NCI-H345 treated with DMSO at 0.1 percent for 48 hours (cell line): ENCODE measurements around the gene OR4D10.
A peak's percentile ranks its signal among the peaks of the same experiment; 100 is the strongest.
"Not testable (repeated sequence)": the region's sequence is repeated elsewhere in the genome, so short reads cannot be mapped to it uniquely, and the experiment has no call there.

Experiments
- DNase-seq: peaks from one replicate; lab custom pipeline; 2025; ENCODE audit not compliant: unreplicated experiment; lab: John Stamatoyannopoulos, UW

OR4D10 gene

DNA sequence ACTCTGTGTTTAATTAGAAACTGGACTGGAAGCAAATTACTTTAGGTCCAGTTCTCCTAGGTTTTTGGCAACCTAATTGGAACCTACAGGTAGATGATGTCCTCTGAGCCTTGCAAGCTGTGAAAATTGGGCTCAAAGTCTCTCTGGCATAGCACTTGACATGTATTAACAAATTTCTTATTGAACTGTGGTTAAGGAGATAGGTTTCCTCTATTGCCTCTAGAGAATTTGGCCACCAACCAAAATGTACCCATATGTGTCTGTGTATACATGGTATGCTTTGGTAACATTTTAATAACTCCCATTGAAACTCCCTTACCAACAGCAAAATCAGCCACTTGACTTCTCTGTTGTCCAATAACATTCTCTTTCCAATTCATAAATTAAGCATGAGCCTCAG lies at the start of gene OR4D10:
Gene OR4D10 (plus strand): TSS at position 301 of the 400 bp plus-strand sequence. CDS start 4,115 bp downstream, outside the sequence.
- DNase-seq, result no peak

DNA sequence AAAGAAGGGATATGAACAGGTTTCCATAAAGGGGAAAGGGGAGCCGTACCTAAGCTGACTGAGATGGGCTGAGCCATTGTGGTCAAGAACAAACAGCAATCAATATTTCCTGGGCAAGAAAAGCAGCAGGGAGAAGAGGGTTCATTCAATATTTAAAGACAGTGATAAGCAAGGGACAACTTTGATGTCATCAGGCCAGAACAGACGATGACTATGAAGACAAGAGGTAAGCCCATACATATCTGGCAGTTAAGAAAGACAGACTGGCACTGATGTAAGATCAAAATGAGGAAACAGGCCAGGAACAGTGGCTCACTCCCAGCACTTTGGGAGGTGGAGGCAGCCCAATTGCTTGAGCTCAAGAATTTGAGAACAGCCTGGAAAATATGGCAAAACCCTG lies 49.3 kb upstream of the OR4D10 start:
- DNase-seq, result no peak

DNA sequence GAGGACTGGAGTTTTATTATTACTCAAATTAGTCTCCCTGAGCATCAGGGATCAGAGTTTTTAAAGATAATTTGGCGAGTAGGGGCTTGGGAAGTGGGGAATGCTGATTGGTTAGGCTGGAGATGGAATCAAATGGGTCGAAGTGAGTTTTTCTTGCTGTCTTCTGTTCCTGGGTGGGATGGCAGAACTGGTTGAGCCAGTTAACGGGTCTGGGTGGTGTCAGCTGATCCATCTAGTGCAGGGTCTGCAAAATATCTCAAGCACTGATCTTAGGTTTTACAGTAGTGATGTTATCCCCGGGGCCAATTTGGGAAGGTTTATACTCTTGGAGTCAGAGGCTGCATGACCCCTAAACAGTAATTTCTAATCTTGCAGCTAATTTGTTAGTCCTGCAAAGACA lies 48.0 kb upstream of the OR4D10 start:
- no peak for DNase-seq

DNA sequence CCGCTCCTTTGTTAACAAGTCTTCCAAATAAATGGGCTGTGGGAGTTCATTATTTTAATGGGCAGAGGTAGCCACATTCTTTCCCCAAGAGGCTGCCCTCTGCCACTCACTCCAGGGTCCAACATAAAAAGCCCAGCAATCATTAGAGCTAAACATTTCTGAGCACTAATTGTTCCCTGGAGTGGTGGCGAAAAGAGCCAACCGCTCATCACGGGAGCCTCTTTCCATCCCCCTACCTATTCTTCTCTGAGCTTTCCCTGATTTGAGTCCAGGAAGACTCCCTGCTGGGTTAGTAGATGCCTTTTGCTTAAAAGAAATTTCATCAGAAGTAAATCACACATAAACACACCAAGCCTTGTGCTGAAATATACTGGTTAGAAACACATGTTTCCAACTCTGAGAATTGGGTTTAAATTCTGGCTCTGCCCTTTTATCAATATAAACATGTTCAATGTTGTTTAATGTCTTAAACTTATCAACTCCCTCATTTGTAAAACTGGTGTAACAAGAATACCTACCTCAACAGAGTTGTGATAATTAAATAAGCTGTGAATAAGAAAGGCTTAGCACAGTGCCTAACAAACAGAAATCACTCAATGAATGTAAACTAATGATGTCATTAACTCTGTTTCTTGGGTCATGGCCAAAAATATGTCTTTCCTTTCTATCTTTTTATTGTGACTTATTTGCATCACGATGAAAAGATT lies 46.6 kb upstream of the OR4D10 start, which contains the start of gene OR5A2:
Gene OR5A2 (minus strand): TSS at position 53 of the 707 bp plus-strand sequence. CDS start 3,460 bp downstream, outside the sequence.
- no peak for DNase-seq

DNA sequence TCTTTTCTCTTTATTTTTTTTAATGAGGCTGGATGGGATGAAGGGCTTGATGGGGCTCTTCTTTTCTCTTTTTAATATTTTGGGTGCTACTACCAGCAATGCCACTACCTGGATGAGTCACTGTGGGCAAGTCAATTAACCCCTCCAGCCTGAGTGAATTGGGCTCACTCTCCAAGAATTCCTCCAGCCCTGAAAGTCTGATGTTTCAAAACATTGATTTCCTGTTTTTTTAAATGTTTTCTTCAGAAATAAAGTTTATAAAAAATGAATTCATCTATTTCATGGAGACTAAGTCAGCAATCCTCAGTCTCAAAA lies 46.1 kb upstream of the OR4D10 start:
- no peak for DNase-seq

DNA sequence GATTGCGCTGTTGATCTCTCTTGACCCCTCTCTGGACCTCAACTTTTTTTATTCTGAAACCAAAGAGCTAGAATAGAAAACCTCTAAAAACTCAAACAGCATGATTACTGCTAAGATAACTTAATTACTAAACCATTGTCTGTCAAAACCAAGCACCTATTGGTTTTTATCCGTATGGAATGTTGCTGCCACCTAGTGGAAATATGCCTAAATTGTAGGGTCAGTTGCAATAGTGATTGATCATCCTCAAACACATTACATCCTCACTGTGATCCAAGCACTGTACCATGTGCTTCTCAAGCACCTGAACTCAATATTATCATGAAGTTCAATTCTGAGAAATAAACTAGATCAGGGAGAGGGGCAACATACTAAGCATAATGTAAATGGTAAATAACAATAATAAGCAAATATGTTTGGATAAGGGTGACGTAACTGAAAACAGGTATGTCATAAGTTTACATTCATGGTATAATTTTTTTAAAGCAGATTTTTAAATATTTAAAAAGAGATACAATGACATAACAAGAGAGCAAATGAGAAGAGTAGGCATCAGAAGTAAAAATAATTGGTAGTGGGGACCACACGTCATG lies 43.1 kb upstream of the OR4D10 start:
- DNase-seq, result peak; percentile 39

DNA sequence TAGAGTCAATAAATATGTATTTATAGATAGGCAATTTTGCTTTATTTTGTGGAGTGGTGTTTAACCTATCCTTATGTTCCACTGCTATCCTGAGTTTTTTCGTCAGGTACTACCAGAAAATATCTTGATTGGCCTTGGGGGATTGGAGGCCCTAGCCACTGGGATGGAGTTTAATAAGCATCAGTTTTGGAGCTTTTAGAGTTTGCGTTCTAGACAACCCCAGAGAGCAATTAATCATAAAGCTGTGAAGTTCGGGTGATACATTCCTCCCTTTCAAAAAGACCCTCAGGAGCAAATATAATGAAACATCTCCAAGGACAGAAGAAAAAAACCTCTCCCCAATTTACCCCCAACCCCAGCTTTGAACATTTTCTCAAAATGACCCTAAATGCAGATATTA lies 36.9 kb upstream of the OR4D10 start, which contains the start of gene OR5A1:
Gene OR5A1 (plus strand): TSS at position 301 of the 400 bp plus-strand sequence. CDS start 6,700 bp downstream, outside the sequence.
- DNase-seq, result no peak

DNA sequence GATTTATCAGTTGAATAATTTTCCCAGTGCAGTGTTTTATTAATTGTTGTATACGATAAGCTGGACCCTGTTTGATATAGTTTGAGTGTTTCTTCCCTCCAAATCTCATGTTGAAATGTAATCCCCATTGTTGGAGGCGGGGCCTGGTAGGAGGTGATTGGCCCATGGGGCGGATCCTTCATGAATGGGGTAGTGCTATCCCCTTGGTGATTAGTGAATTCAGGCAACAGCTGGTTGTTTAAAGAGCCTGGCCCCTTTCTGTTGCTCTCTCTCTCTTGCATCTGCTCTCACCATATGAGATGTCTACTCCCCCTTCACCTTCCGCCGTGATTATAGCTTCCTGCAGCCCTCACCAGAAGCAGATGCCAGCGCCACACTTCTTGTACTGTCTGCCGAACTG lies 35.3 kb upstream of the OR4D10 start:
- DNase-seq, result no peak

DNA sequence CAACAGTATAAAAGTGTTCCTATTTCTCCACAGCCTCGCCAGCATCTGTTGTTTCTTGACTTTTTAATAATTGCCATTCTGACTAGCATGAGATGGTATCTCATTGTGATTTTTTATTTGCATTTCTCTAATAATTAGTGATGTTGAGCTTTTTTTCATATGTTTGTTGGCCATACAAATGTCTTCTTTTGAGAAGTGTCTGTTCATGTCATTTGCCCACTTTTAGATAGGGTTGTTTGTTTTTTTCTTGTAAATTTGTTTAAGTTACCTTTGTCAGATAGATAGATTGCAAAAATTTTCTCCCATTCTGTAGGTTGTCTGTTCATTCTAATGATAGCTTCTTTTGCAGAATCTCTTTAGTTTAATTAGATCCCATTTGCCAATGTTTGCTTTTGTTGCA lies 27.5 kb upstream of the OR4D10 start:
- not testable (repeated sequence) for DNase-seq

DNA sequence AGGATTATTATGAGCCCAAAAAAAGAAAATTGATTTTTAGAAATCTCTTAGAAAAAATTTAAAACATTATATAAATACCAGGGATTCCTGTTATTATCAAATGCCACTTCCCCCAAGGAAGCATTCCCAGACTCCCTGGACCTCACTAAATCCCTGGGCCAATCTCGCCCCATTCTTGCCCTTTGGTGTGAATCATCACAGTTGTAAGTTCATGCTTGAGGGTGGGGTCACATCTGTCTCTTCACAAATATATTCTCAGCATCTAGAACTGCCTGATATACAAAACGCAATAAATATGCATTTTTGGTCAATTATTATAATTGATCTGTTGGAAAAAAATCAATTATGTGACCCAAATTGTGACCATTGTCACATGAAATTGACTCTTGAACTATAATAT lies 24.6 kb upstream of the OR4D10 start:
- no peak for DNase-seq

DNA sequence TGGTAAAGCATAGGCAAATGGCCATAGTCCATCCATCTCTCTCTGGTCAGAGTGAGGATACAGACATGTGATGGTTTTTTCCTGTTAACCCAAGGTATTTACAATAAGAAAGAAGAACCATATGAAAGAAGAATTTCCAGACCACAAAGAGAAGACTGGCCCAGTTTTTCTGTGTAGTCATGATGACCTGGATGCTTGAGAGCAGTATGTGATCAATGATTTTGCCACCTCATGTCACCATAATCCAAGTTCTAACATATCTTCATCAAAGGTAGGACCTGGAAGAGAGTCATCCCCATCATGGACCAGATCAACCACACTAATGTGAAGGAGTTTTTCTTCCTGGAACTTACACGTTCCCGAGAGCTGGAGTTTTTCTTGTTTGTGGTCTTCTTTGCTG lies 16.5 kb upstream of the OR4D10 start, which contains the start of gene OR4D6:
Gene OR4D6 (plus strand): TSS at position 301 of the 400 bp plus-strand sequence. CDS start 0 bp downstream, at position 301.
- DNase-seq, result no peak

DNA sequence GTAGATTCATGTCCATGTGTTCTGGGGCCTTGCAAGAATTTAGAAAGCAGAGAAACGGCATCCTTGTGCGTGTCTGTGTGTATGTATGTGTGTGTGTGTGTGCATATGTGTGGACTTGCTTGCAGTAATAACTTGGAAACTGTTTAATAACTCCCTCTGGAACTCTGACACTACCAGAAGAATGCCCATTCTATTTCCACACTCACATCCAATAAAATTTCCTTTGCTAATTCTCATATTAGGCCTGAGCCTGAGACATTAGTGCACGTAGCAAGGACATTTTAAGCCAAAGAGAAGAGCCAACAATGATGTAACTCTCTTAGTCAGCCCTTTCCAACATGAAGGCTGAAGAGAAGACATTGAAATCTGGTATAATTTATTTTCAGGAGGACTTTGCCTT lies 13.2 kb upstream of the OR4D10 start:
- no peak for DNase-seq

DNA sequence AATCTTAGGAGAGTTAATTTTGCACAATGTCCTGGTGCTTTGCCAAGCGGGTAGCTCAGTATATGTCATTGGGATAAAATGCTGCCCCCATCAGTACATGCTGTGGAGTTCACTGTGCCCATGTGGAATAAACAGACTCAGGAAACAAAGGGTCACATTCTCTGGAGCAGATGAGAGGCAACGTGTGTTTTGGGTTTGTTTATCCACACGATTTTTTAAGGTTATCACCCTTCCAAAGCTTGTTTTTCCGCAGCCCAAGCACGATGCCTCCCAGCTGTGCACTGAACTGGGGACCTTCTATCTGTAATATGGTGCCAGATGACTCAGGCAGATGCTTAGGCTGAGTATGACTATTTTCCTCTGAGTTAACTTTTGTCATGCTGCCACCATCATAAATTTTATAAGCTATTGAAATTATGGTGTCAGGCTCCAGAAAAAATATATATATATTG lies 9.9 kb upstream of the OR4D10 start:
- DNase-seq, result no peak

DNA sequence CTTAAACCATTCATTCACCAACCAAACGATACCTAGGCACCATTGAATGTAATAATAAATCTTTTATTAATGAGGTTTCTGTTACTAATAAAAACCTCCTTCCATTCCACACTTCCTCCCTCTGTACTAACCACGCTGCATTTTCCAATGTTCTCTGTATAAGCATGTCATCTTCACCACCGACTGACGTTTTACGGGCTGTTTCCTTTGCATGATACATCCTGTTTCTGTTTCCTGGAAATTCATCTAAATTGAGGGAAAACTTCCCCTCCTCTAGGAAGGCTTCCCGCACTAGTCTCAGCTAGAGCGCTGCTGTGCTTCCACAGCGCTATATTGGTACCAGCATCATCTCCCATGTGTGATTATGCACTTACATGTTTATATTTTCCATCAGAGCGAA lies 2.1 kb downstream of the OR4D10 start:
- DNase-seq, result no peak

DNA sequence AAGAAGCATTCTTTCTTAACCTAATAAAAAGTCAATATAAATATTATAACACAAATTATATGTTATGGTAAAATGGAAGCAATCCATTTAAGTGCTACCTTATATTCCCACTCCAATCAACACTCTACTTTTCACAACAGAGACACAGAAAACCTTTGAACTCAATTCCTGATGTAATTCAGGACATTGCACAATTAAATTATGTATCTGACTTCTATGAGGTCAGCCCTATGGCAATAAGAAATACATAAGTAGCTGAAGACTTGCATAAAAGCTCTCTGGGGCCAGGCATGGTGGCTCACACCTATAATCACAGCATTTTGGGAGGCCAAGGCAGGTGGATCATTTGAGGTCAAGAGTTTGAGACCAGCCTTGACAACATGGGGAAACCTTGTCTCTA lies 6.8 kb downstream of the OR4D10 start:
- no peak for DNase-seq

DNA sequence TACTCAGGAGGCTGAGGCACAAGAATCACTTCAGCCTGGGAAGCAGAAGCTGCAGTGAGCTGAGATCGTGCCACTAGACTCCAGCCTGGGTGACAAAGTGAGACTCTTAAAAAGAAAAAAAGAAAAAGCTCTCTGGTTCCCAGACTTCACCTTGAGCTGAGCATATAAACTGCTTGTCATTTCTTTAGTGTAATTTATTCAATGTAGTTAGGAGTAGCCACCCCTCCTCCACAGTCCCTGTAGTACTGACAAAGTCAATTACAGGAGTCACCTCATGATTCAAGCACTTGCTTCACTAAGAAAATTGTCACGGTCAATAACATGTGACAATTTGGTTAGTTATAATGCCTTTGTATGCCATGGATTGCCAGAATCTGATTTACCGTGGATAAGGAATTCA lies 7.2 kb downstream of the OR4D10 start:
- DNase-seq, result no peak

DNA sequence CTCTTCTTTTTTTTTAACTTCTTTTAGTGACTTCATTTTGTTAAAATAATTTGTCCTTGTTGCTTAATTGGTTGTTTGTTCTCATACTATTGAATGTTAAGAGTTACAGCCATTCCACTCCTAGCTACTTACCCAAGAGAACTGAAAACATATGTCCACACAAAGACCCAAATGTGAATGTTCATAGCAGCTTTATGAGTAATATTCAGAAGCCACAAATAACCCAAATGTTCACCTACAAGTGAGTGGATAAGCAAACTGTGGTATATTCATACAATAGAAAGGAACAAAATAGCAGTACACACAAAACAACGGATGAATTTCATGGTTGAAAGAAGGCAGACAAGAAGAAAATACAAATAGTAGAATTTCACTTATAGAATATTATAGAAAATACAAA lies 28.8 kb downstream of the OR4D10 start:
- DNase-seq, result no peak

DNA sequence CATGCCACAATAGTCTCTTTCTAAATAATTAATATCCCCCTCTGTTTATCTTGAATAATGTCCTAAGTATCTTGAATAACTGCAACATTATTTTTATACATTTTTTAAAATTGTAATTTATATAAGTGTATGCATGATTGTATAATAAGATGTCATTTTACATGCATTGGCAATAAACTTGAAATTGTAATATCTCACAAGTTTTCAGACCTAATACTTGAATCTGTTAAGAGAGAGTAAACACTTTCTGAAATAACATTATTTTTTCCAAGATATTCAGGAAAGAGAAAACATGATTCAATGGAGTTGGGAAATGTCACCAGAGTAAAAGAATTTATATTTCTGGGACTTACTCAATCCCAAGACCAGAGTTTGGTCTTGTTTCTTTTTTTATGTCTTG lies 30.2 kb downstream of the OR4D10 start, which contains the start of gene OR4D11:
Gene OR4D11 (plus strand): TSS at position 301 of the 400 bp plus-strand sequence. CDS start 0 bp downstream, at position 301.
- DNase-seq, result no peak

DNA sequence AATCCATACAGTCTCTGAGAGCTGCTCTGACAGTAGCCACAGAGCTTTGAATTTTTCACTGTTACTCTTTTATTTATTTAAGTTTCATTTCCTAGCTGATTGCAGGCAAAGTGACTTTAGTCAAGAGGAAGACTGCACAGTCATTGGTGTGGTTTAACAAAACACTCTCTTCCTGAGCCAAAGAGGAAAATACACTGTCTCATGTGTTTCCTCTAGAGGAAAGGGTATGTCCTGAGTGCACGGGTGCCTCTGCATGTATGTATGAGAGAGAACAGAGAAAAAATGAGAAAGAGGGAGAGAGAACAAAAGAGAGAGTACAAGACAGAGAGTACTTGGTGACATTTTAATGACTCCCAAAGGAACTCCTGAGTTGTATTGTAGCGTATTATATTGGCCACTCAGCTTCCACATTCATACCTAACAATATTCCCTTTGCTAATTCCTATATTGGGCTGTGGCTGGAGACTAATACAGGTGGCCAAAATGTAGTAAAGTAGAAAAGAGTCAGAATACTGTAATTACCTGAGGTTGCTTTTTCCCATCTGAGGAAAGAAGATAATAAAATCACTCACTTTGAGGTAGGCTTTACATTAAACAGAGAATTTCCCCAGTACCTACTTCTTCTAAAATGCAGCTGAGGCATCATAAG lies 38.0 kb downstream of the OR4D10 start, which contains the start of gene OR4D9:
Gene OR4D9 (plus strand): TSS at position 599 of the 649 bp plus-strand sequence. CDS start 3,374 bp downstream, outside the sequence.
- no peak for DNase-seq

DNA sequence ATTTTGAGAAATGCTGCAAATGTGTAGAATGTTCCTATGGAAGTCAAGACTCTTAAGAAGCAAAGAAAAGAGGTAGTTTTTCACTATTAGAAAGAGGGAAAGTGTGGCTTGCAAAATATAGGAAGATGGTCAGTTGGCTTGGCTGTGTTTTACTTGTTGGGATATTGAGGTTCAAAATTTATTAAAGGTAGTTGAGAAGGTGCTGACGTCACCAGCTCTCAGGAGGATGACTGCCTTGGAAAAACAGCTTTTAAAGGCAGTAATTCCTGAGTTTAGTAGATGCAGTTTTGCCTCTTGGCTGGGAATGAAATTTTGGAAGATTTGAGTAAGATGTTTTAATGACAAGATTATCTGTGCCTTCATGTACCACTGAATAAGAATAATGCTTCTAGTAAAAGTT lies 38.6 kb downstream of the OR4D10 start:
- DNase-seq, result no peak

DNA sequence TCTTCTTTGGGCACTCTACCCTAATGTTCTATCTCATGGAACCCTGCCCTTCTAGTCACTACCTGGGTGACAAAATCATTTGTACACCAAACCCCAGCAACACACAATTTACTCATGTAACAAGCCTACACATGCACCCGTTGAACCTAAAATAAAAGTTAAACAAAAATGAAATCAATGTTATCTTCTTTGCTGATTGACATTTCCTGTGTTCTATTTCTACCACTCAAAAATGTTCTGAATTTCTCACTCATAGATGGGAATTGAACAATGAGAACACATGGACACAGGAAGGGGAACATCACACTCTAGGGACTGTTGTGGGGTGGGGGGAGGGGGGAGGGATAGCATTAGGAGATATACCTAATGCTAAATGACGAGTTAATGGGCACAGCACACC lies 47.0 kb downstream of the OR4D10 start:
- DNase-seq, result not testable (repeated sequence)

DNA sequence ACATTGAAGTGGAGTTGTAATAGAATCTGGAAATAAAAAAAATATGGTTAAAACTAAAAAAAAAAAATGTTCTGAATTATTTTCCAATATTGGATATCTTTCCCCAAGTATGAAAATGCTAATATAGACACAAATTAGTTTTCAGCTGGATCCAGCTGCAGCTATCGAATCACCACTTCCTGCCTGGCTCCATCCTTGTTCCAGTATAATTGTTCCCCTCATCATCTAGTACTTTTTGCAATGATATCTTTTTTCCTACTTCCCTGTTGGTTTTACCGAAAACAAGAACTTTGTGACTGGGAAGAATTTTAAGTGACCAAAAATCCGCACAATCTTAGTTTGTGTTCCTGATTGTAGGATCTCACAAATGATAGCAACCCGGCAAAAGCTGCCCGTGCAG lies 47.6 kb downstream of the OR4D10 start:
- no peak for DNase-seq
